HK-2 (cell line): ENCODE results near the gene IFT57.
A peak's percentile ranks its signal among the peaks of the same experiment; 100 is the strongest.
"Not testable (repeated sequence)": the region's sequence is repeated elsewhere in the genome, so short reads cannot be mapped to it uniquely, and the experiment has no call there.

Source experiments
- DNase-seq: peaks from one replicate; pipeline ENCODE4 v3.0.0-alpha.2; 2018; ENCODE audit not compliant: unreplicated experiment

The IFT57 gene, protein sequence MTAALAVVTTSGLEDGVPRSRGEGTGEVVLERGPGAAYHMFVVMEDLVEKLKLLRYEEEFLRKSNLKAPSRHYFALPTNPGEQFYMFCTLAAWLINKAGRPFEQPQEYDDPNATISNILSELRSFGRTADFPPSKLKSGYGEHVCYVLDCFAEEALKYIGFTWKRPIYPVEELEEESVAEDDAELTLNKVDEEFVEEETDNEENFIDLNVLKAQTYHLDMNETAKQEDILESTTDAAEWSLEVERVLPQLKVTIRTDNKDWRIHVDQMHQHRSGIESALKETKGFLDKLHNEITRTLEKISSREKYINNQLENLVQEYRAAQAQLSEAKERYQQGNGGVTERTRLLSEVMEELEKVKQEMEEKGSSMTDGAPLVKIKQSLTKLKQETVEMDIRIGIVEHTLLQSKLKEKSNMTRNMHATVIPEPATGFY

GRCh38 chr3:108221911-108222852, at the start of gene IFT57:
TSS of gene IFT57 (minus strand) at chr3:108222424. CDS start at chr3:108222322, 102 bp downstream.
- peak; percentile 97 for DNase-seq

DNA sequence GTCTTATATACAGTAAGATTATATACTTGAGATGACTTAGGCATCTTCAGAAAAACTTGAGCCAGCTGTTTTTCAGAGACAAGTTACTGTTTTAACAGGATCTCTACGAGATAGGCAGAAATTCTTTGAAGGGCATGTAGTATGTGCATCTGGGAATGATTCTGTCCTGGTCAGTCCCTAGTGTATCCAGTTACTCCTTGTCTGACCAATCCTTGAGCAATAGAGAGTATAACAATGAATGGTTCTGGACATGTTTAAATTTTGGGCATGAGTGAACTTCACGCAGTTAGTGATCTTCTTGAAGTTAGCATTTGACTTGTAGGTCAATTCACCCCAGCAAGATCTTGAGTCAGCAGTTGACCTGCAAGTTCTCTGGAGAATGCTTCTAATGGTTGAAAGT, 49.4 kb upstream of the IFT57 start:
- DNase-seq: no peak

DNA sequence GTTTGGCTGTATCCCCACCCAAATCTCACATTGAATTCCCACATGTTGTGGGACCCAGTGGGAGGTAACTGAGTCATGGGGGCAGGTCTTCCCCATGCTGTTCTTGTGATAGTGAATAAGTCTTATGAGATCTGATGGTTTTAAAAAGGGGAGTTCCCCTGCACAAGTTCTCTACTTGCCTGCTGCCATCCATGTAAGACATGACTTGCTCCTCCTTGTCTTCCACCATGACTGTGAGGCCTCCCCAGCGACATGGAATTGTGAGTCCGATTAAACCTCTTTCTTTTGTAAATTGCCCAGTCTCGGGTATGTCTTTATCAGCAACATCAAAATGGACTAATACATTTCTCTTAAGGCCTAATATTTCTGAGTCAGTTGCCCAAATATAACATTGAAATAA, 46.0 kb upstream of the IFT57 start:
- not testable (repeated sequence) for DNase-seq

- DNase-seq: not testable (repeated sequence)
Measured at GRCh38 chr3:108264534-108265298, 42.5 kb upstream of the IFT57 start.

DNA sequence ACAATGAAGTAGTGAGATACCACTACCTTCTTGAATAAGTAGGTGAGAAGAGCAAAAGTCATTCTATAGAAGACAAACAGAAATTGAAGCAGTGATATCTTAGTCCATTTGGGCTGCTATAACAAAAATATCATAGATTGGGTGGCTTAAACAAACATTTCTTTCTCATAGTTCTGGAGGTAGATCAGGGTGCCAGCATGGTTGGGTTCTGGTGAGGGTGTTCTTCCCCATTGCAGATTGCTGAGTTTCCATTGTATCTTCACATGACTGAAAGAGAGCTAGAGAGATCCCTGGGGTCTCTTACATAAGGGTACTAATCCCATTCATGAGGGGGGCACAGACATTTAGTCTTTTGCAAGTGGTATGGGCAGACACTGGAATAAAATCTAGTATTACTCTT, 32.9 kb upstream of the IFT57 start:
- no peak for DNase-seq

GRCh38 chr3:108251844-108252243, 29.6 kb upstream of the IFT57 start:
- DNase-seq: no peak

- DNase-seq: no peak
Measured at GRCh38 chr3:108251265-108251664, 29.0 kb upstream of the IFT57 start.

- DNase-seq: no peak
Measured at GRCh38 chr3:108250626-108251025, 28.4 kb upstream of the IFT57 start.

- no peak for DNase-seq
Measured at GRCh38 chr3:108243243-108243642, 21.0 kb upstream of the IFT57 start.

GRCh38 chr3:108242776-108243175, 20.6 kb upstream of the IFT57 start:
- DNase-seq: no peak

- no peak for DNase-seq
Measured at GRCh38 chr3:108241721-108242120, 19.5 kb upstream of the IFT57 start.

DNA sequence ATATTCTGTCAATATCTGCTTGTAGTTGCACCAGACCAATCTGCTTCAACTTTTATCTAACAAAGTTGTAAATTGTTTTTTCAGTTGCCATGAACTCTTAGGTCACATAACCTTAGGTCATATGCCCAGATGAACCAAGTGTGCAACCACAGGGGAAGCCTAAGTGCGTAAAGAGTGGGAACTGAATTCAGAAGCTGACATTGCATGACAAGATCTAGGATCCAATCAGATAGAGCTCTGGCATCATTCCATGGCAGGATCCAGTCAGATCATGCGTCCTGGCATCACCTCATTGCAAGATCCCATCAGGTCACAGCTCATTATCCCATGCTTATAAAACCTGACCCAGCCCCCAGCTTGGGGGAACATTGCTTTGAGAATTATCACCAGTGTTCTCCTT, 18.9 kb upstream of the IFT57 start:
- DNase-seq: no peak

GRCh38 chr3:108239082-108239481, 16.9 kb upstream of the IFT57 start:
- DNase-seq: no peak

DNA sequence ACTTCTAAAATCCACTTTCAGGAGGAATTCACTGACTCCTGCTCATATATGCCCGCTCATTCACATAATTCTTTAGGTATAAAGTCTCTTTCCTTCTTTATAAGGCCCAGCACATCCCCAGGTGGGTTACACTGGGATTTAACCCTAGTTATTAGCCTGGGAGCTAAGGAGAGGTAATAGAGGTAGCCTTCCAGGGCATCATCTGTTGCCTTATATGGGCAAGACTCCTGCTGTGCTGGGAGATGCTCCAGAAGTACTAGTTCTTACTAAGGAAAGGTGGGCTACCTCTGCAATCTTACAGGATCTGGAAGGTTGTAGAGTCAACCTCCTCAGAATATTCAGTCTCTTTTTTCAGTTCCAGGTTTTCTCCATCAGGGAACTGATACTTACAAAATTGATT, 13.1 kb upstream of the IFT57 start:
- DNase-seq: no peak

DNA sequence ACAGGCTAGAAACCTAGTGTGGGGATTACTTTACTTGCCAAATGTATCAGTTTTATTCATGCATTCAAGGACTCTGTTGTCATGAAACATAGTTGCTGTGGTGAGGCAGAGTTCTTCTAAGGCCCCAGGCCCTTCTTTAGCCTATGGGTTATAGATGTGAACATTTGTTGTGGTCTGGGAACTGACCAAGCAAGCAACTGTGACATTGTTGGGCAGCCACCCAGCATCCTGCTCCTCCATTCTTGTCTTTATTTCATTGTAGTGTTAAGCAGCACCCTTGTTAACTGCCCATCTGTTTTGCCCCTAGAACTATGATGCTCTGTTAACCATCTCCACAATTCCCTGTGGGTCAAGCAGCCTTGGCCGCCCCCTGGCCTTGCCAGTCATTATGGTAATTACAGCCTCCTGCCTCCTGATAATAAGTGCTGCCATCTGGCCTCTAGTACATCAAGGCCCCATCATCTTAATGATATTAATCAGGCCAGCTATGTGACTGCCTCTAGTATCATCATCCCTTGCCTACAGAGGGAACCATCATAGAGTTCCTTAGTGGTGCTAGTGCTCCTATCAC, 12.2 kb upstream of the IFT57 start:
- no peak for DNase-seq

- DNase-seq: no peak
Measured at GRCh38 chr3:108228286-108228685, 6.1 kb upstream of the IFT57 start.

GRCh38 chr3:108227131-108227530, 4.9 kb upstream of the IFT57 start:
- DNase-seq: no peak

DNA sequence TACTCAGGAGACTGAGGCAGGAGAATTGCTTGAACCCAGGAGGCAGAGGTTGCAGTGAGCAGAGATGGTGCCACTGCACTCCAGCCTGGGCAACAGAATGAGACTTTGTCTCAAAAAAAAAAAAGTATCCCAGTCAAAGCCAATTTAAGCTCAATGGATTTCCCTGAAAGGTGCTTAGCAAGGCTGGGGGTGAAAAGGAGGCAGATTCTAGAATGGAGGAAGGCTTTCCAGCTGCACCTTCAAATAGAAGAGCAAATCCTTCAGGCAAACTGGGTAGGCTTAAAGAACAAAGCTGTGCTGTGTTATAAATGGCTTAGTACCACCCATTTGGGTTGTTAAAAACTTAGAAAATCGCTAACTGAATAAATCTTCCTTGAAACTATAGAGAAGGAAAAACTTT, 3.0 kb upstream of the IFT57 start:
- DNase-seq: no peak

- no peak for DNase-seq
Measured at GRCh38 chr3:108223928-108224327, 1.7 kb upstream of the IFT57 start.

- no peak for DNase-seq
Measured at GRCh38 chr3:108222853-108223565, 785 bp upstream of the IFT57 start.

GRCh38 chr3:108221393-108221792, 831 bp downstream of the IFT57 start:
- no peak for DNase-seq
